Stimulated activated CD4-positive, alpha-beta T cell treated with anti-CD3 and anti-CD28 coated beads, Interleukin-12 subunit alpha, Interleukin-12 subunit beta, amount 100 ng/mL, for 24 hours (primary cell): ENCODE results near the gene HNF1A.
"Not testable (repeated sequence)": the region's sequence is repeated elsewhere in the genome, so short reads cannot be mapped to it uniquely, and the experiment has no call there.

Experiments
- DNase-seq, 2 experiments: peaks; one replicate each; pipeline ENCODE4 v3.0.0-alpha.2; 2020; ENCODE audit warnings: low read depth in 2 of 2

Gene HNF1A

GRCh38 chr12:121011820-121012219 lies 33.5 kb downstream of the HNF1A start:
- DNase-seq: no peak

GRCh38 chr12:121013715-121014114 lies 35.4 kb downstream of the HNF1A start:
- DNase-seq: no peak

- peak; percentile 83 to 92 for DNase-seq
These were observed 37.8 kb downstream of the HNF1A start, which contains the start of gene C12orf43 for GRCh38 chr12:121015825-121016766. C12orf43 (minus strand) TSS chr12:121016487; CDS start chr12:121016474, 13 bp downstream.

GRCh38 chr12:121017966-121018491 lies 39.7 kb downstream of the HNF1A start:
- no peak for DNase-seq

GRCh38 chr12:121018860-121019617 lies 40.7 kb downstream of the HNF1A start:
- DNase-seq: no peak

GRCh38 chr12:121021754-121022153 lies 43.4 kb downstream of the HNF1A start:
- no peak for DNase-seq

GRCh38 chr12:121022713-121023112 lies 44.4 kb downstream of the HNF1A start:
- DNase-seq: no peak

- no peak for DNase-seq
These were observed 45.5 kb downstream of the HNF1A start for GRCh38 chr12:121023799-121024198.

- DNase-seq: no peak
These were observed 47.3 kb downstream of the HNF1A start for GRCh38 chr12:121025442-121026226.

- no peak for DNase-seq
These were observed 48.1 kb downstream of the HNF1A start for GRCh38 chr12:121026274-121027045.

- no peak for DNase-seq
These were observed 52.4 kb downstream of the HNF1A start for GRCh38 chr12:121030576-121031212.

- peak; percentile 13 to 32 for DNase-seq
These were observed 55.4 kb downstream of the HNF1A start for GRCh38 chr12:121033625-121034349.

GRCh38 chr12:121034616-121035305 lies 56.4 kb downstream of the HNF1A start:
- DNase-seq: no peak

GRCh38 chr12:121036810-121037326 lies 58.5 kb downstream of the HNF1A start:
- DNase-seq: peak in 1 of 2 experiments; percentile 29

- DNase-seq: peak; percentile 19 to 39
These were observed 60.7 kb downstream of the HNF1A start, which contains the start of gene OASL for GRCh38 chr12:121038861-121039668. OASL (minus strand) TSS chr12:121039246; CDS start chr12:121038971, 275 bp downstream.

GRCh38 chr12:121043067-121043466 lies 64.7 kb downstream of the HNF1A start:
- no peak for DNase-seq

- not testable (repeated sequence) for DNase-seq
These were observed 69.1 kb downstream of the HNF1A start for GRCh38 chr12:121047400-121047799.

- DNase-seq: no peak
These were observed 70.1 kb downstream of the HNF1A start for GRCh38 chr12:121048442-121048841.
